Right lung (tissue), 10 donors: ENCODE results near the gene BLMH. TPM values are rescaled to one million over a fixed set of nuclear protein-coding genes. Genes with fewer than 3 reads are reported as not detected.
A peak's percentile ranks its signal among the peaks of the same experiment; 100 is the strongest.

Experiments
- DNase-seq, 2 donors: peaks; one replicate each; pipeline ENCODE4 v3.0.0-alpha.2; 2013
- long read RNA-seq, 8 donors: transcript quantifications; one replicate each; lab custom pipeline, GENCODE V29; 2026
- polyA plus RNA-seq, 5 donors: library from polyadenylated mRNA; unstranded; fragments of 120-200 nt; gene quantifications; one replicate each; pipeline versions ENCODE4 v1.2.1 to v1.2.3, GENCODE V29; 2013; ENCODE audit warnings: inconsistent platforms in 1 of 5, low replicate concordance in 1 of 5; ENCODE audit not compliant: insufficient read length in 5 of 5, insufficient read depth in 1 of 5

BLMH gene, protein sequence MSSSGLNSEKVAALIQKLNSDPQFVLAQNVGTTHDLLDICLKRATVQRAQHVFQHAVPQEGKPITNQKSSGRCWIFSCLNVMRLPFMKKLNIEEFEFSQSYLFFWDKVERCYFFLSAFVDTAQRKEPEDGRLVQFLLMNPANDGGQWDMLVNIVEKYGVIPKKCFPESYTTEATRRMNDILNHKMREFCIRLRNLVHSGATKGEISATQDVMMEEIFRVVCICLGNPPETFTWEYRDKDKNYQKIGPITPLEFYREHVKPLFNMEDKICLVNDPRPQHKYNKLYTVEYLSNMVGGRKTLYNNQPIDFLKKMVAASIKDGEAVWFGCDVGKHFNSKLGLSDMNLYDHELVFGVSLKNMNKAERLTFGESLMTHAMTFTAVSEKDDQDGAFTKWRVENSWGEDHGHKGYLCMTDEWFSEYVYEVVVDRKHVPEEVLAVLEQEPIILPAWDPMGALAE
- 10 to 100 TPM; 59.2 to 72.7 (median 68.1) TPM for polyA plus RNA-seq
- long read RNA-seq, donor 1, transcript BLMH-201 (12 exons, 2,365 nt), result minor isoform, 19 of 55 reads
- long read RNA-seq, donor 1, transcript BLMH-206 (1 exons, 2,079 nt), result major isoform, 36 of 55 reads
- long read RNA-seq, donor 1, partial matches to known transcripts, result 0 of 55 reads
- long read RNA-seq, donor 1, other reads (novel, unspliced or antisense), result 0 of 55 reads
- long read RNA-seq, donor 2, transcript BLMH-206 (1 exons, 2,079 nt), result major isoform, 15 of 25 reads
- long read RNA-seq, donor 2, partial matches to known transcripts, result 6 of 25 reads
- long read RNA-seq, donor 2, other reads (novel, unspliced or antisense), result 0 of 25 reads
- long read RNA-seq, donor 3, transcript BLMH-206 (1 exons, 2,079 nt), result major isoform, 31 of 42 reads
- long read RNA-seq, donor 3, transcript BLMH-201 (12 exons, 2,365 nt), result minor isoform, 11 of 42 reads
- long read RNA-seq, donor 3, partial matches to known transcripts, result 0 of 42 reads
- long read RNA-seq, donor 3, other reads (novel, unspliced or antisense), result 0 of 42 reads
- long read RNA-seq, donor 4, transcript BLMH-206 (1 exons, 2,079 nt), result major isoform, 24 of 37 reads
- long read RNA-seq, donor 4, transcript BLMH-201 (12 exons, 2,365 nt), result minor isoform, 11 of 37 reads
- long read RNA-seq, donor 4, partial matches to known transcripts, result 0 of 37 reads
- long read RNA-seq, donor 4, other reads (novel, unspliced or antisense), result 0 of 37 reads
- long read RNA-seq, donor 5, transcript BLMH-206 (1 exons, 2,079 nt), result major isoform, 36 of 54 reads
- long read RNA-seq, donor 5, transcript BLMH-201 (12 exons, 2,365 nt), result minor isoform, 15 of 54 reads
- long read RNA-seq, donor 5, partial matches to known transcripts, result 0 of 54 reads
- long read RNA-seq, donor 5, other reads (novel, unspliced or antisense), result 0 of 54 reads
- long read RNA-seq, donor 6, transcript BLMH-206 (1 exons, 2,079 nt), result major isoform, 26 of 41 reads
- long read RNA-seq, donor 6, transcript BLMH-201 (12 exons, 2,365 nt), result minor isoform, 13 of 41 reads
- long read RNA-seq, donor 6, partial matches to known transcripts, result 0 of 41 reads
- long read RNA-seq, donor 6, other reads (novel, unspliced or antisense), result 0 of 41 reads
- long read RNA-seq, donor 7, transcript BLMH-206 (1 exons, 2,079 nt), result major isoform, 8 of 17 reads
- long read RNA-seq, donor 7, transcript BLMH-201 (12 exons, 2,365 nt), result major isoform, 8 of 17 reads
- long read RNA-seq, donor 7, partial matches to known transcripts, result 0 of 17 reads
- long read RNA-seq, donor 7, other reads (novel, unspliced or antisense), result 0 of 17 reads
- long read RNA-seq, donor 8, transcript BLMH-201 (12 exons, 2,365 nt), result minor isoform, 5 of 17 reads
- long read RNA-seq, donor 8, transcript BLMH-206 (1 exons, 2,079 nt), result major isoform, 11 of 17 reads
- long read RNA-seq, donor 8, partial matches to known transcripts, result 0 of 17 reads
- long read RNA-seq, donor 8, other reads (novel, unspliced or antisense), result 0 of 17 reads

GRCh38 chr17:30291543-30292285 lies at the start of gene BLMH:
BLMH (minus strand) TSS chr17:30291944; CDS start chr17:30291819, 125 bp downstream.
- peak; percentile 78 to 83 for DNase-seq

GRCh38 chr17:30340801-30341356 lies 49.1 kb upstream of the BLMH start:
- DNase-seq, result peak in 1 of 2 donors; percentile 23

GRCh38 chr17:30339086-30339485 lies 47.3 kb upstream of the BLMH start:
- DNase-seq, result no peak

DNA sequence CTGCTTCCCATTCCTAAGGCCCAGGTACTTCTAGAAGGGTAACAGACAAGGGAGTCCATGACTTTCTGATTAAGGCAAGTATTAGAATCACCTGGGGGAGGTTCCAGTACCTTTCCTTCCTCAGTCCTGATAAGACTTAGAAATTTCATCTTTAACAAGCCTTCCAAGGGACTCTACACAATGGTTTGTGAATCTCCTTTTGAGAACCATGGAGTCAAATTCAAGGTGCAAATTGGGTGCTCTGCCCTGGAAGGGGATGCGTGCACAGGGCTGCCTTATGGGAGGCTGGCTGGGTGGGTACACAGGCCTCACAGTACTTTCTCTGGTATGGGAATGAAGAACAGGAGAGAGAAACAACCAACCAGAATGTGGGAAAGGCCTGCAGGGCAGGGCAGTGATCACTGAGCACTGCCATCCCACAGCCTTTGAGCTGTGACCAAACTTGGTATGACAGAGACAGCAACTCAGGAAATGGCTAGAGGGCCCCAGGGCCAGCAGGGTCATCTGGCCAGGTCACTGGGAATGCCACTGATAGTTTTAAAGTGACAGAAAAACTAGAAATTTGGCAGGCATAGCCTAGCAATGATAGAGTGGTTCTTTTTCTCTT lies 45.8 kb upstream of the BLMH start:
- no peak for DNase-seq

DNA sequence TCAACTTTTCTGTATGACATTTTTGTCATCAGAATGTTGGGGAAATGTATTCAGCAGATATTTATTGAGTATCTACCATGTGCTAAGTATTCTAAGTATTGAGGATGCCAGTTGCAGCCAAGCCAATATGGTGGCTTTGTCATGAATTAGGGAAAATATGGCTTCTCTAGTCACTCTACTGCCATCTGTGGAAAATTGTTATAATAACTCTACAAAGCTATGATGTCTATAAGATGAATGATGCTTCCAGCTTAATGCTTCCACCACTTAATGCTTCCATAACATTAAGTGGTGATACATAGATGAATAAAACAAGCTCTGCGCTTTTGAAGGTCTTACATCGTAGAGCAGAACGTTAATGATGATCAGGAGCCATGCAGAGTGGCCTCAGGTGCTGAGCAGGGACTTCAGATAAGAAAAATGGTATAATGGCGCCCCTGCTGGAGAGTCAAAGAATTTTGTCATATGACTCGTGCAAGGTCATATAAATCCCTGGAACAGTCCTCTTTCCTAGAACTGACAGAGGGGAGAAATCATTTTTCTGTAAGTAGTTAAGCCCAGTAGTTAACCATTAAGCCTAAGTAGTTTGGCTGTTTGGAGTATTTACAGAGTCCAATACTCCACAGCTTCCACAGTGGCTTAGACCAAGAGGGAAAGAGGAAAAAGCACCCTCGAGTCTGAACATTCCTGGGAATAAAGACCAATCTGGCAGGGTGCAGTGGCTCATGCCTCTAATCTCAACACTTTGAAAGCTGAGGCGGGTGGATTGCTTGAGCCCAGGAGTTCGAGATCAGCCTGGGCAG lies 44.8 kb upstream of the BLMH start:
- DNase-seq, result no peak

DNA sequence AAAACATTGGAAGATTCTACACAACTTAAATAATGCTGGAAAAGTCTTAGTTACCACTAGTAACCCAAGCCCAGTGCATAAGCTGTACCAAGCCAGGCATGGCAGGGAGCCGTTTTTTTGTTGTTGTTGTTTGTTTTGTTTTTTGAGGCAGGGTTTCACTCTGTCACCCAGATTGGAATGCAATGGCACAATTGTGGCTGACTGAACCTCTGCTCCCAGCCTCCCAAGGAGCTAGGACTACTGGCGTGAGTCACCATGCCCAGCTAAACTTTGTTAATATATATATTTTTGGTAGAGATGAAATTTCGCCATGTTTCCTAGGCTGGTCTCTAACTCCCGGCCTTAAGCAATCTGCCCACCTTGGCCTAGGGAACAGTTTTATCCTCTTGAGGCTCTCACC lies 42.7 kb upstream of the BLMH start:
- DNase-seq, result no peak

DNA sequence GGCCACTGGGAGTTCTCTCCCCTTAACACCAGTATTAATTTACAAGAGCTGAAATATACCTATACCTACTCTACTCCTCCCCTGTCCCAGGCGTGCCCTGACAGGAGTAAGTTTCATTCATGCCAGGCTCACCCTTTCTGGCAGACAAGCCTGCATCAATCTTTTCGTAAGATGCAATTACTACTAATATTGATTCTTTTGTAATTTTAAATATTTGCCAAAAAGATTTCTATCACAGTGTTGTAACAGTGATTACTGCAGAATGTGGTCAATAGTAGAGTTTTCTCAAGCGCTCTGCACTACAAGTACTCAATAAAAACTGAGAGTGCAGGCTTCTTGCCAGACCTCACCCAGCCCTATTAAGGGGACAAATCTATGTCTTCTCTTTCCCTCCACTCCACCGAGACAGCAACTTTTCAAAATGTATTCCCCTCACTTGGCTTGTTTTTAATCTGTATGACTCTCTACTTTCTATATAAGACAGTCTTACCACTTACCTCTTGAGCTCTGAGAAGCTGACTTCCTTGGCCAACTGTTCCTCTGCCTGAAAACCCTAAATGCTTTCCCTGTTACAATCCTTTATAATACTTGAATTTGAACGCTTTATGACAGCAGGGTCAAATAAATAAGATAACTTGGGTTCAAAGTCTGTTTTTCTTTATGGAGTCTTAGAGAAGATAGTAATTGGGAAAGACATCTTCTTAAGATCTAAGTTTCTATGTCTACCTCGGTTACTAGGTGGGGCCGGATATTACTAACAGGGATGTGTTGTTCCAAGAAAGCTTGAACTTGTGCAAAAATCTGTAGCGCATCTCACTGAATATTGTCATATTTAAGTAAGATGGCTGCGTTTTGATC lies 42.0 kb upstream of the BLMH start, which contains the start of gene TMIGD1:
Gene TMIGD1, minus strand, starts transcription at position 555 of the 858 bp plus-strand sequence. CDS start 1,924 bp downstream, outside the sequence.
- DNase-seq, result no peak

GRCh38 chr17:30332057-30332542 lies 40.4 kb upstream of the BLMH start:
- no peak for DNase-seq

DNA sequence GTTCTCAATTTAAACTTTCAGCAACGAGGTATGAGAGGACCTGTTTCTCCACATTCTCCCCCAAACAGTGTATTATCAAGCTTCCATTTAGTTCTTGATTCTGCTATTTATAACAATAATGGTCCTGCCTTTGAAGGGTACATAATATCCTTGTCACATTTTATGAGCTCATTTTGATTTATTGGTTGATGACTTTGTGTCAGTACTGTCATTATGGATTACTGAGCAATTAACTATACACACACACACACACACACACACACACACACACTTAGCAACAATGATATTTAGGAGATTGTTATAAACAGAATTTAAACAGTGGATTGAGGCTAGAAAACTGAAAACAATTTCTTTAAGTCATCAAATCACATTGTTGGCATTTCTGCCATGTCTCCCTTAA lies 35.1 kb upstream of the BLMH start:
- DNase-seq, result no peak

DNA sequence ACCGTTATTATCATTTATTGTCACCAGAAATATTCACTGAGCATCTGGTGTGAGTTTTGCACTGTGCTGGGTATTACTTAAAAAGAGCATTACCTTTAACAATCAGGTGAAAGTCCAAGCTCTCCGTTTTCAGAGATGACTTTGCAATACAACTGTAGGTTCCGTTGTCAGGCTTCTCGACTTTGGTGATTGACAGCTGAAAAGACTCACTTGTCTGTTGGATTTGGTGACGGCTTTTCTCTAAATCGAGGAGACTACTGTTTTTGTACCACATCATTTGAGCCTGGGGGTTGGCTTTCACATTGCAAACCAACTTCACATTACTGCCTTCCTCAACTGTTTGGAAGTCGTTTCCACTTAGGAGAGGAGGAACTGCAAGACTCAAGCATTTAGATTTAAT lies 33.0 kb upstream of the BLMH start:
- no peak for DNase-seq

DNA sequence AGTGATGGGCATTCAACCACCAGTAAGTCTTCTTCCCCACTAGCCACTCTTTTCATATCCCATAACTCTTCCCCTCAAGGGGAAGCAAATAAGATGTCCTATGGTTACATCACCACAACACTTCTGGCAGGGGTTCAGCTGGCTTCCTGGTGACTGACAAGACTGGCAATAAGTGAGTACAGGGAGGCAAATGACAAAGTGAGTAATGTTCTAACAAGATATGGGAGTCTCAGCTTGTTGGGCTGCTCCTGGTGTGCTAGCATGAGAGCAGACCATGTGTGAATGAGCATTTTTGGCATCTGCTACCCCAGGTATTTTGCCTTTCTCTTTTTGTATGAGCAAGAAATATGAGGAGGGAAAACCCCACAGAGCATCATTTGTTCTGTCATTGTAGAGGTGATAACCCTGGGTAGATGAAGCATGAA lies 32.2 kb upstream of the BLMH start:
- no peak for DNase-seq

DNA sequence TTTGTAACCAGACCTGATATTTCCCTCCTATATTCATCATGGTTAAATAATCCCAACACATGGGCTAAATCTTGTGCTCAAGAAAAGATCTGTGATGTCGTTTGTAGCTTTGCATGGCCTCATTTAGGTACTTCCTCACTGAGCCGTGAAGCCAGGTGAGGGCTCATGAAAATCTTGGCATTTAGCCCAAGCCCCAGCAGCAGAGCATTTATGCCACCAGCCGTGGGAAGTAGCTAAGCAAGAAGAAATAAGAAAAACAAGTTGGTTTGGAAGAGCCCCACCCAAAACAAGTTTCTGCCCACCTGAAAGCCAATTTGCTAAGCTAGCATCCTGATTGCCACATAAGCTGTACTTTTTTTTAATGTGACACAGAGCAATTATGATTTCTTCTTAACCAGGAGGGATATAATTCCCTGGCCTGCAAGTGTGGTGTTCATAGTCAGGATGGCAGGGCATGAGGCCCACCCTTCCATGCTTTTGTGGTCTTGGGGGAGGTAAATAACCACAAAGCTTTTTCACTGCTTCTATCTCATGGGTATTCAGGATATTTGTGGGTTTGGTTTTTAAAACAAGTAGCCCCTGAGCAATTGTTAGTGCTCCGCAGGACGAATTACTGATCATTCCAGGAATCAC lies 31.6 kb upstream of the BLMH start:
- no peak for DNase-seq

DNA sequence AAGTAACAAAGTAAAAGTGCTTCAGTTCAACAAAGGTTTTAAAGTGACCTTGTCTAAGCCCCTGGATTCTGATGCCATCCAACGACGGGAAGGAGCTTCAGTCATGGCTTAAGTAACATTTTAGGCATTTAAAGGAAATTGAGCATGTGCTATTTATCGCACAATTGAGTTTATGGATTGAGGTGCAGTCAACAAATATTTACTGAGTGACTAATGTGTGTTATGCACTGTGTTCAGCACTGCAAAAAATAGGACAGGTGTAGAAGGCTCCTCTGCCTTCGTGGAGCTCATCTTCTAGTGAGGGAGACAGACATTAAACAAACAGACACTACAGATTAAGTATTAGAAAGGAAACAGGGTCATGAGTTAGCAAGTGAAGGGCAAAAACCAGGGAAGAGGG lies 29.6 kb upstream of the BLMH start:
- DNase-seq, result no peak

- DNase-seq, result no peak
Observed at GRCh38 chr17:30318155-30318554, 26.4 kb upstream of the BLMH start.

GRCh38 chr17:30316736-30317135 lies 25.0 kb upstream of the BLMH start:
- no peak for DNase-seq

DNA sequence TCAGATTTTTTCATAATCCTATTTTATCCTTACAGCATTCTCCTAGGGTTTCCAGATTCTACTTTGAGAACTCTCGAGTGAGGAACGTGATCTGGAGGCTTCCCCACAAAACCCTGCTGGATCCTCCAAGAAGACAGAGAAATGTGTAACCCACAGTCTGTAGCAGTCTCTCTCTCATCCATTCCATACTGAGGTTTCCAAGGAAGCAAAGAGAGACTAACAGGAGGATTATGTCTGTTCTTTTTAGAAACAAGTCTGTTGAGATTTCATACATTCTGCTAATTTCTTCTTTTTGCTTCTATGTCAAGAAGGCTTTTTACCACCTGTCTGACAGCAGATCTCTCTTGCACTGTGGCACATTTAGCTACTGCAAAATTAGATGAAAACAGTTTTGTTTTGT lies 23.4 kb upstream of the BLMH start:
- DNase-seq, result no peak
